ENCODE data around the gene RRBP1.
"Not testable (repeated sequence)": the region's sequence is repeated elsewhere in the genome, so short reads cannot be mapped to it uniquely, and the experiment has no call there.

Gene RRBP1

GRCh38 chr20:17666481-17666880 lies 15.6 kb downstream of the RRBP1 start:
- Histone ChIP-seq H3K4me3 (ENCODE audit: low read length) (no peak overlapping the region), H3K4me1 (ENCODE audit: control insufficient read depth, low read depth, low read length) (peaks cover 25% of the 10 kb centered on the region), H3K9ac (ENCODE audit: low read length) (no peak overlapping the region), H3K27me3 (ENCODE audit: control insufficient read depth, insufficient read depth, low read length) (no peaks in the 10 kb centered on the region), H3K9me3 (ENCODE audit: control insufficient read depth, low read depth, low read length) (no peaks in the 10 kb centered on the region), H3K36me3 (ENCODE audit: control insufficient read depth, low read depth, low read length) (no peaks in the 10 kb centered on the region), H3K27ac (ENCODE audit: low read length) (no peak overlapping the region)

- peaks cover 25% of the 10 kb centered on the region for H3K4me1 ChIP-seq (ENCODE audit: control insufficient read depth, low read depth, low read length)
- H3K36me3 ChIP-seq (ENCODE audit: control insufficient read depth, low read depth, low read length), result no peaks in the 10 kb centered on the region
- no peak overlapping the region for H3K27ac ChIP-seq (ENCODE audit: low read length)
- H3K4me3 ChIP-seq (ENCODE audit: low read length), result no peak overlapping the region
- no peak overlapping the region for H3K9ac ChIP-seq (ENCODE audit: low read length)
- H3K9me3 ChIP-seq (ENCODE audit: control insufficient read depth, low read depth, low read length), result no peaks in the 10 kb centered on the region
- no peaks in the 10 kb centered on the region for H3K27me3 ChIP-seq (ENCODE audit: control insufficient read depth, insufficient read depth, low read length)
Observed at GRCh38 chr20:17665756-17666155, 16.3 kb downstream of the RRBP1 start.

GRCh38 chr20:17664025-17664633 lies 17.9 kb downstream of the RRBP1 start:
- H3K9ac ChIP-seq (ENCODE audit: low read length), result no peak overlapping the region

GRCh38 chr20:17663486-17663885 lies 18.6 kb downstream of the RRBP1 start:
- H3K9ac ChIP-seq (ENCODE audit: low read length), result no peak overlapping the region
- H3K9me3 ChIP-seq (ENCODE audit: control insufficient read depth, low read depth, low read length), result no peaks in the 10 kb centered on the region
- peaks cover 25% of the 10 kb centered on the region for H3K4me1 ChIP-seq (ENCODE audit: control insufficient read depth, low read depth, low read length)
- H3K27ac ChIP-seq (ENCODE audit: low read length), result no peak overlapping the region
- no peak overlapping the region for H3K4me3 ChIP-seq (ENCODE audit: low read length)
- H3K36me3 ChIP-seq (ENCODE audit: control insufficient read depth, low read depth, low read length), result peaks cover 8% of the 10 kb centered on the region
- H3K27me3 ChIP-seq (ENCODE audit: control insufficient read depth, insufficient read depth, low read length), result no peaks in the 10 kb centered on the region

More at GRCh38 chr20:17664025-17664633, 17.9 kb downstream of the RRBP1 start:
- Histone ChIP-seq H3K36me3 (ENCODE audit: control insufficient read depth, low read depth, low read length) (peaks cover 6% of the 10 kb centered on the region), H3K4me1 (ENCODE audit: control insufficient read depth, low read depth, low read length) (peaks cover 25% of the 10 kb centered on the region), H3K4me3 (ENCODE audit: low read length) (no peak overlapping the region), H3K27ac (ENCODE audit: low read length) (no peak overlapping the region), H3K27me3 (ENCODE audit: control insufficient read depth, insufficient read depth, low read length) (no peaks in the 10 kb centered on the region), H3K9me3 (ENCODE audit: control insufficient read depth, low read depth, low read length) (no peaks in the 10 kb centered on the region)

GRCh38 chr20:17663040-17663399 lies 19.0 kb downstream of the RRBP1 start:
- Histone ChIP-seq H3K27ac (ENCODE audit: low read length) (no peak overlapping the region), H3K9ac (ENCODE audit: low read length) (no peak overlapping the region), H3K4me3 (ENCODE audit: low read length) (no peak overlapping the region), H3K36me3 (ENCODE audit: control insufficient read depth, low read depth, low read length) (peaks cover 12% of the 10 kb centered on the region), H3K4me1 (ENCODE audit: control insufficient read depth, low read depth, low read length) (peaks cover 25% of the 10 kb centered on the region), H3K27me3 (ENCODE audit: control insufficient read depth, insufficient read depth, low read length) (no peaks in the 10 kb centered on the region), H3K9me3 (ENCODE audit: control insufficient read depth, low read depth, low read length) (no peaks in the 10 kb centered on the region)

GRCh38 chr20:17662333-17663039 lies 19.6 kb downstream of the RRBP1 start:
- Histone ChIP-seq H3K9ac (ENCODE audit: low read length) (no peak overlapping the region), H3K4me1 (ENCODE audit: control insufficient read depth, low read depth, low read length) (peaks cover 25% of the 10 kb centered on the region), H3K27ac (ENCODE audit: low read length) (no peak overlapping the region), H3K36me3 (ENCODE audit: control insufficient read depth, low read depth, low read length) (peaks cover 14% of the 10 kb centered on the region), H3K27me3 (ENCODE audit: control insufficient read depth, insufficient read depth, low read length) (no peaks in the 10 kb centered on the region), H3K4me3 (ENCODE audit: low read length) (no peak overlapping the region), H3K9me3 (ENCODE audit: control insufficient read depth, low read depth, low read length) (no peaks in the 10 kb centered on the region)

- Histone ChIP-seq H3K4me3 (ENCODE audit: low read length) (no peak overlapping the region), H3K27me3 (ENCODE audit: control insufficient read depth, insufficient read depth, low read length) (no peaks in the 10 kb centered on the region), H3K4me1 (ENCODE audit: control insufficient read depth, low read depth, low read length) (peaks cover 24% of the 10 kb centered on the region), H3K9ac (ENCODE audit: low read length) (no peak overlapping the region), H3K36me3 (ENCODE audit: control insufficient read depth, low read depth, low read length) (peaks cover 14% of the 10 kb centered on the region), H3K9me3 (ENCODE audit: control insufficient read depth, low read depth, low read length) (no peaks in the 10 kb centered on the region), H3K27ac (ENCODE audit: low read length) (no peak overlapping the region)
Observed at GRCh38 chr20:17661121-17661744, 20.8 kb downstream of the RRBP1 start.

- peaks cover 23% of the 10 kb centered on the region for H3K4me1 ChIP-seq (ENCODE audit: control insufficient read depth, low read depth, low read length)
- peaks cover 14% of the 10 kb centered on the region for H3K36me3 ChIP-seq (ENCODE audit: control insufficient read depth, low read depth, low read length)
- H3K9ac ChIP-seq (ENCODE audit: low read length), result no peak overlapping the region
- H3K4me3 ChIP-seq (ENCODE audit: low read length), result no peak overlapping the region
- H3K9me3 ChIP-seq (ENCODE audit: control insufficient read depth, low read depth, low read length), result no peaks in the 10 kb centered on the region
- no peak overlapping the region for H3K27ac ChIP-seq (ENCODE audit: low read length)
- H3K27me3 ChIP-seq (ENCODE audit: control insufficient read depth, insufficient read depth, low read length), result no peaks in the 10 kb centered on the region
Observed at GRCh38 chr20:17660667-17661066, 21.4 kb downstream of the RRBP1 start.

- H3K9me3 ChIP-seq (ENCODE audit: control insufficient read depth, low read depth, low read length), result no peaks in the 10 kb centered on the region
- no peak overlapping the region for H3K4me3 ChIP-seq (ENCODE audit: low read length)
- H3K27ac ChIP-seq (ENCODE audit: low read length), result no peak overlapping the region
- H3K36me3 ChIP-seq (ENCODE audit: control insufficient read depth, low read depth, low read length), result peaks cover 14% of the 10 kb centered on the region
- peaks cover 31% of the 10 kb centered on the region for H3K4me1 ChIP-seq (ENCODE audit: control insufficient read depth, low read depth, low read length)
- H3K27me3 ChIP-seq (ENCODE audit: control insufficient read depth, insufficient read depth, low read length), result no peaks in the 10 kb centered on the region
- H3K9ac ChIP-seq (ENCODE audit: low read length), result no peak overlapping the region
Observed at GRCh38 chr20:17659801-17660200, 22.2 kb downstream of the RRBP1 start.

- not testable (repeated sequence) for H3K9ac ChIP-seq (ENCODE audit: low read length); H3K27ac ChIP-seq (ENCODE audit: low read length); H3K9me3 ChIP-seq (ENCODE audit: control insufficient read depth, low read depth, low read length); H3K4me3 ChIP-seq (ENCODE audit: low read length); H3K27me3 ChIP-seq (ENCODE audit: control insufficient read depth, insufficient read depth, low read length)
- H3K4me1 ChIP-seq (ENCODE audit: control insufficient read depth, low read depth, low read length), result peaks cover 32% of the 10 kb centered on the region
- H3K36me3 ChIP-seq (ENCODE audit: control insufficient read depth, low read depth, low read length), result peaks cover 14% of the 10 kb centered on the region
Observed at GRCh38 chr20:17659344-17659743, 22.7 kb downstream of the RRBP1 start.

GRCh38 chr20:17658648-17658993 lies 23.4 kb downstream of the RRBP1 start:
- Histone ChIP-seq H3K36me3 (ENCODE audit: control insufficient read depth, low read depth, low read length) (peaks cover 18% of the 10 kb centered on the region), H3K9ac (ENCODE audit: low read length) (no peak overlapping the region), H3K9me3 (ENCODE audit: control insufficient read depth, low read depth, low read length) (no peaks in the 10 kb centered on the region), H3K4me1 (ENCODE audit: control insufficient read depth, low read depth, low read length) (peaks cover 24% of the 10 kb centered on the region), H3K4me3 (ENCODE audit: low read length) (no peak overlapping the region), H3K27ac (ENCODE audit: low read length) (no peak overlapping the region), H3K27me3 (ENCODE audit: control insufficient read depth, insufficient read depth, low read length) (no peaks in the 10 kb centered on the region)
